WTC11 (cell line): Measurements from ENCODE around the gene SPSB2.

Experiments
- ATF1 ChIP-seq: sonication (generic); formaldehyde crosslinking; IDR thresholded peaks from 2 replicates; pipeline ENCODE4 v1.8.1; 2023; ENCODE audit warnings: mild to moderate bottlenecking, moderate library complexity, missing genetic modification reagents
- JUN ChIP-seq: sonication (generic); formaldehyde crosslinking; IDR thresholded peaks from 2 replicates; pipeline ENCODE4 v1.8.0; 2023; ENCODE audit warnings: mild to moderate bottlenecking, missing genetic modification reagents
- MAX ChIP-seq: sonication (generic); formaldehyde crosslinking; IDR thresholded peaks from 2 replicates; pipeline ENCODE4 v1.8.0; 2022; ENCODE audit warnings: mild to moderate bottlenecking, missing genetic modification reagents
- NFE2L1 ChIP-seq: sonication (generic); formaldehyde crosslinking; IDR thresholded peaks from 2 replicates; pipeline ENCODE4 v1.8.1; 2023; ENCODE audit warnings: missing genetic modification reagents
- NR1H2 ChIP-seq: sonication (generic); formaldehyde crosslinking; IDR thresholded peaks from 2 replicates; pipeline ENCODE4 v1.9.0; 2021; ENCODE audit warnings: mild to moderate bottlenecking, moderate library complexity, missing genetic modification reagents
- ZNF232 ChIP-seq: sonication (generic); formaldehyde crosslinking; IDR thresholded peaks from 2 replicates; pipeline ENCODE4 v1.8.0; 2022; ENCODE audit warnings: mild to moderate bottlenecking, missing genetic modification reagents
- ZNF317 ChIP-seq: sonication (generic); formaldehyde crosslinking; IDR thresholded peaks from 2 replicates; pipeline ENCODE4 v1.8.1; 2023; ENCODE audit warnings: low read depth, mild to moderate bottlenecking, moderate library complexity, missing genetic modification reagents, borderline replicate concordance
- TF ChIP-seq, protein P1 (sequence below): fragments of 200-600 bp; IDR thresholded peaks from 2 replicates; pipeline ENCODE4 v1.8.0; 2022; ENCODE audit warnings: antibody characterized with exemption
- TF ChIP-seq, protein P2 (sequence below): fragments of 250-450 bp; sonication (Bioruptor Pico); IDR thresholded peaks from 2 replicates; pipeline ENCODE4 v1.9.0; 2021; ENCODE audit warnings: mild to moderate bottlenecking, borderline replicate concordance
- TF ChIP-seq, protein P3 (sequence below): sonication (generic); formaldehyde crosslinking; IDR thresholded peaks from 2 replicates; pipeline ENCODE4 v1.8.1; 2023; ENCODE audit warnings: mild to moderate bottlenecking, missing genetic modification reagents, moderate library complexity
- TF ChIP-seq, protein P4 (sequence below): sonication (generic); formaldehyde crosslinking; IDR thresholded peaks from 2 replicates; pipeline ENCODE4 v1.8.1; 2023; ENCODE audit warnings: mild to moderate bottlenecking, moderate library complexity, missing genetic modification reagents

DNA sequence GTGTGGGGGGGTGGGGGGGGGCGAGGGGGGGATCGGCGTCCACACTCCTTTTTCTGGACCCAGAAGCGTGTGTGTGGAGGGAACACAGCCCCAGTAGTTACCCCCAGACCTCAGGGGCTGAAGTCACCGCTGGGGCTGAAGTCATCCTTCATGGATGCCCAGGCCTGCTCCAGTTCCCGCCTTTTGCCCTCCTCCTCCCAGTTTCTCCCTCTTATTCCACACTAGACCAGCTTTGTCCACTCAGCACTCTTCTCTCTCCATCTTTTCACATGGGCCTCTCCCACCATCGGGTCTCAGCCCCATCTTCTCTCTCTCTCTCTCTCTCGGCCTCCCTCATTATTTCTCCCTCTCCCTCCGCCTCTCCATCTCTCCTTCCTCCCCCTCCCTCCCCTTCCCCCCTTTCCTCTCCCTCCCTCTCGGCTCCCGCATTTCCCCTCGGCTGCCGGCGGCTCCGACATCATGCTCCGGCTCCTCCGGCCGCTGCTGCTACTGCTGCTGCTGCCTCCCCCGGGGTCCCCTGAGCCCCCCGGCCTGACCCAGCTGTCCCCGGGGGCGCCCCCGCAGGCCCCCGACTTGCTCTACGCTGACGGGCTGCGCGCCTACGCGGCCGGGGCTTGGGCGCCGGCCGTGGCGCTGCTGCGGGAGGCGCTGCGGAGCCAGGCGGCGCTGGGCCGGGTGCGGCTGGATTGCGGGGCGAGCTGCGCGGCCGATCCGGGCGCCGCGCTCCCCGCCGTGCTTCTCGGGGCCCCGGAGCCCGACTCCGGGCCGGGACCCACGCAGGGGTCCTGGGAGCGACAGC lies 44.9 kb downstream of the SPSB2 start, which contains the start of gene P3H3:
- TF ChIP-seq NR1H2 (CRISPR knock-in tag) (no peak), JUN (no peak), ZNF317 (CRISPR knock-in tag) (no peak), NFE2L1 (CRISPR knock-in tag) (no peak), ZNF232 (CRISPR knock-in tag) (no peak; the same call in 1 of the 2 replicates), MAX (CRISPR knock-in tag) (no peak), ATF1 (CRISPR knock-in tag) (no peak)
- TF ChIP-seq, protein P1, sequence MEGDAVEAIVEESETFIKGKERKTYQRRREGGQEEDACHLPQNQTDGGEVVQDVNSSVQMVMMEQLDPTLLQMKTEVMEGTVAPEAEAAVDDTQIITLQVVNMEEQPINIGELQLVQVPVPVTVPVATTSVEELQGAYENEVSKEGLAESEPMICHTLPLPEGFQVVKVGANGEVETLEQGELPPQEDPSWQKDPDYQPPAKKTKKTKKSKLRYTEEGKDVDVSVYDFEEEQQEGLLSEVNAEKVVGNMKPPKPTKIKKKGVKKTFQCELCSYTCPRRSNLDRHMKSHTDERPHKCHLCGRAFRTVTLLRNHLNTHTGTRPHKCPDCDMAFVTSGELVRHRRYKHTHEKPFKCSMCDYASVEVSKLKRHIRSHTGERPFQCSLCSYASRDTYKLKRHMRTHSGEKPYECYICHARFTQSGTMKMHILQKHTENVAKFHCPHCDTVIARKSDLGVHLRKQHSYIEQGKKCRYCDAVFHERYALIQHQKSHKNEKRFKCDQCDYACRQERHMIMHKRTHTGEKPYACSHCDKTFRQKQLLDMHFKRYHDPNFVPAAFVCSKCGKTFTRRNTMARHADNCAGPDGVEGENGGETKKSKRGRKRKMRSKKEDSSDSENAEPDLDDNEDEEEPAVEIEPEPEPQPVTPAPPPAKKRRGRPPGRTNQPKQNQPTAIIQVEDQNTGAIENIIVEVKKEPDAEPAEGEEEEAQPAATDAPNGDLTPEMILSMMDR: no peak
- TF ChIP-seq, protein P2, sequence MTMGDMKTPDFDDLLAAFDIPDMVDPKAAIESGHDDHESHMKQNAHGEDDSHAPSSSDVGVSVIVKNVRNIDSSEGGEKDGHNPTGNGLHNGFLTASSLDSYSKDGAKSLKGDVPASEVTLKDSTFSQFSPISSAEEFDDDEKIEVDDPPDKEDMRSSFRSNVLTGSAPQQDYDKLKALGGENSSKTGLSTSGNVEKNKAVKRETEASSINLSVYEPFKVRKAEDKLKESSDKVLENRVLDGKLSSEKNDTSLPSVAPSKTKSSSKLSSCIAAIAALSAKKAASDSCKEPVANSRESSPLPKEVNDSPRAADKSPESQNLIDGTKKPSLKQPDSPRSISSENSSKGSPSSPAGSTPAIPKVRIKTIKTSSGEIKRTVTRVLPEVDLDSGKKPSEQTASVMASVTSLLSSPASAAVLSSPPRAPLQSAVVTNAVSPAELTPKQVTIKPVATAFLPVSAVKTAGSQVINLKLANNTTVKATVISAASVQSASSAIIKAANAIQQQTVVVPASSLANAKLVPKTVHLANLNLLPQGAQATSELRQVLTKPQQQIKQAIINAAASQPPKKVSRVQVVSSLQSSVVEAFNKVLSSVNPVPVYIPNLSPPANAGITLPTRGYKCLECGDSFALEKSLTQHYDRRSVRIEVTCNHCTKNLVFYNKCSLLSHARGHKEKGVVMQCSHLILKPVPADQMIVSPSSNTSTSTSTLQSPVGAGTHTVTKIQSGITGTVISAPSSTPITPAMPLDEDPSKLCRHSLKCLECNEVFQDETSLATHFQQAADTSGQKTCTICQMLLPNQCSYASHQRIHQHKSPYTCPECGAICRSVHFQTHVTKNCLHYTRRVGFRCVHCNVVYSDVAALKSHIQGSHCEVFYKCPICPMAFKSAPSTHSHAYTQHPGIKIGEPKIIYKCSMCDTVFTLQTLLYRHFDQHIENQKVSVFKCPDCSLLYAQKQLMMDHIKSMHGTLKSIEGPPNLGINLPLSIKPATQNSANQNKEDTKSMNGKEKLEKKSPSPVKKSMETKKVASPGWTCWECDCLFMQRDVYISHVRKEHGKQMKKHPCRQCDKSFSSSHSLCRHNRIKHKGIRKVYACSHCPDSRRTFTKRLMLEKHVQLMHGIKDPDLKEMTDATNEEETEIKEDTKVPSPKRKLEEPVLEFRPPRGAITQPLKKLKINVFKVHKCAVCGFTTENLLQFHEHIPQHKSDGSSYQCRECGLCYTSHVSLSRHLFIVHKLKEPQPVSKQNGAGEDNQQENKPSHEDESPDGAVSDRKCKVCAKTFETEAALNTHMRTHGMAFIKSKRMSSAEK (CRISPR knock-in tag): no peak
- TF ChIP-seq, protein P3, sequence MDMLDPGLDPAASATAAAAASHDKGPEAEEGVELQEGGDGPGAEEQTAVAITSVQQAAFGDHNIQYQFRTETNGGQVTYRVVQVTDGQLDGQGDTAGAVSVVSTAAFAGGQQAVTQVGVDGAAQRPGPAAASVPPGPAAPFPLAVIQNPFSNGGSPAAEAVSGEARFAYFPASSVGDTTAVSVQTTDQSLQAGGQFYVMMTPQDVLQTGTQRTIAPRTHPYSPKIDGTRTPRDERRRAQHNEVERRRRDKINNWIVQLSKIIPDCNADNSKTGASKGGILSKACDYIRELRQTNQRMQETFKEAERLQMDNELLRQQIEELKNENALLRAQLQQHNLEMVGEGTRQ (CRISPR knock-in tag): no peak
- TF ChIP-seq, protein P4, sequence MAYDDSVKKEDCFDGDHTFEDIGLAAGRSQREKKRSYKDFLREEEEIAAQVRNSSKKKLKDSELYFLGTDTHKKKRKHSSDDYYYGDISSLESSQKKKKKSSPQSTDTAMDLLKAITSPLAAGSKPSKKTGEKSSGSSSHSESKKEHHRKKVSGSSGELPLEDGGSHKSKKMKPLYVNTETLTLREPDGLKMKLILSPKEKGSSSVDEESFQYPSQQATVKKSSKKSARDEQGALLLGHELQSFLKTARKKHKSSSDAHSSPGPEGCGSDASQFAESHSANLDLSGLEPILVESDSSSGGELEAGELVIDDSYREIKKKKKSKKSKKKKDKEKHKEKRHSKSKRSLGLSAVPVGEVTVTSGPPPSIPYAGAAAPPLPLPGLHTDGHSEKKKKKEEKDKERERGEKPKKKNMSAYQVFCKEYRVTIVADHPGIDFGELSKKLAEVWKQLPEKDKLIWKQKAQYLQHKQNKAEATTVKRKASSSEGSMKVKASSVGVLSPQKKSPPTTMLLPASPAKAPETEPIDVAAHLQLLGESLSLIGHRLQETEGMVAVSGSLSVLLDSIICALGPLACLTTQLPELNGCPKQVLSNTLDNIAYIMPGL (CRISPR knock-in tag): no peak
